NCI-H2196 treated with DMSO at 0.1 percent for 48 hours (cell line): ENCODE measurements around the gene IL34.
"Not testable (repeated sequence)": the region's sequence is repeated elsewhere in the genome, so short reads cannot be mapped to it uniquely, and the experiment has no call there.

Experiments
- DNase-seq: peaks from one replicate; lab custom pipeline; 2025; ENCODE audit not compliant: unreplicated experiment; lab: John Stamatoyannopoulos, UW

Gene IL34

GRCh38 chr16:70646260-70647241 lies at the start of gene IL34:
TSS of gene IL34 (plus strand) at chr16:70646559. CDS start at chr16:70646948, 389 bp downstream.
- DNase-seq: no peak

- DNase-seq: no peak
These were observed 49.1 kb upstream of the IL34 start for GRCh38 chr16:70597135-70597835.

- no peak for DNase-seq
These were observed 47.3 kb upstream of the IL34 start for GRCh38 chr16:70598937-70599503.

GRCh38 chr16:70600730-70601129 lies 45.6 kb upstream of the IL34 start:
- DNase-seq: no peak

GRCh38 chr16:70601576-70602575 lies 44.5 kb upstream of the IL34 start:
- no peak for DNase-seq

GRCh38 chr16:70602831-70603230 lies 43.5 kb upstream of the IL34 start:
- no peak for DNase-seq

GRCh38 chr16:70604407-70605282 lies 41.7 kb upstream of the IL34 start:
- DNase-seq: no peak

- DNase-seq: no peak
These were observed 41.1 kb upstream of the IL34 start for GRCh38 chr16:70605283-70605657.

- DNase-seq: no peak
These were observed 37.8 kb upstream of the IL34 start for GRCh38 chr16:70608521-70608920.

GRCh38 chr16:70610273-70611223 lies 35.8 kb upstream of the IL34 start:
- no peak for DNase-seq

GRCh38 chr16:70611224-70611598 lies 35.1 kb upstream of the IL34 start:
- DNase-seq: no peak

GRCh38 chr16:70611785-70612303 lies 34.5 kb upstream of the IL34 start:
- no peak for DNase-seq

GRCh38 chr16:70612931-70613330 lies 33.4 kb upstream of the IL34 start:
- no peak for DNase-seq

GRCh38 chr16:70614208-70614951 lies 32.0 kb upstream of the IL34 start:
- DNase-seq: no peak

GRCh38 chr16:70615945-70616344 lies 30.4 kb upstream of the IL34 start:
- no peak for DNase-seq

GRCh38 chr16:70621864-70622263 lies 24.5 kb upstream of the IL34 start:
- DNase-seq: not testable (repeated sequence)

- DNase-seq: no peak
These were observed 18.7 kb upstream of the IL34 start for GRCh38 chr16:70627696-70628095.
